ENCODE measurements around the gene SYT1.

SYT1 gene

GRCh38 chr12:78891646-78892353 is 27.2 kb downstream of the SYT1 start:
- no peak for DNase-seq (ENCODE audit: low read depth)

- no peak for DNase-seq (ENCODE audit: low read depth)
Observed at GRCh38 chr12:78898416-78898815, 33.8 kb downstream of the SYT1 start.

GRCh38 chr12:78914859-78915331 is 50.3 kb downstream of the SYT1 start:
- DNase-seq (ENCODE audit: low read depth): no peak

GRCh38 chr12:78916845-78917480 is 52.4 kb downstream of the SYT1 start:
- DNase-seq (ENCODE audit: low read depth): peak; percentile 35

GRCh38 chr12:78917513-78917912 is 52.9 kb downstream of the SYT1 start:
- no peak for DNase-seq (ENCODE audit: low read depth)

GRCh38 chr12:78918268-78918667 is 53.7 kb downstream of the SYT1 start:
- no peak for DNase-seq (ENCODE audit: low read depth)

GRCh38 chr12:78928200-78929074 is 63.9 kb downstream of the SYT1 start:
- no peak for DNase-seq (ENCODE audit: low read depth)

- no peak for DNase-seq (ENCODE audit: low read depth)
Observed at GRCh38 chr12:78929075-78929418, 64.5 kb downstream of the SYT1 start.

GRCh38 chr12:78931466-78931990 is 67.0 kb downstream of the SYT1 start:
- no peak for DNase-seq (ENCODE audit: low read depth)

- DNase-seq (ENCODE audit: low read depth): no peak
Observed at GRCh38 chr12:78933014-78933413, 68.4 kb downstream of the SYT1 start.

- DNase-seq (ENCODE audit: low read depth): no peak
Observed at GRCh38 chr12:78938341-78939084, 73.9 kb downstream of the SYT1 start.

- no peak for DNase-seq (ENCODE audit: low read depth)
Observed at GRCh38 chr12:78949532-78949931, 85.0 kb downstream of the SYT1 start.

GRCh38 chr12:78951803-78952551 is 87.4 kb downstream of the SYT1 start:
- no peak for DNase-seq (ENCODE audit: low read depth)

GRCh38 chr12:78952552-78952929 is 88.0 kb downstream of the SYT1 start:
- DNase-seq (ENCODE audit: low read depth): no peak

- no peak for DNase-seq (ENCODE audit: low read depth)
Observed at GRCh38 chr12:78958941-78959340, 94.4 kb downstream of the SYT1 start.

GRCh38 chr12:78959556-78959955 is 95.0 kb downstream of the SYT1 start:
- DNase-seq (ENCODE audit: low read depth): no peak

- no peak for DNase-seq (ENCODE audit: low read depth)
Observed at GRCh38 chr12:78961171-78961570, 96.6 kb downstream of the SYT1 start.

- DNase-seq (ENCODE audit: low read depth): no peak
Observed at GRCh38 chr12:78963439-78964227, 99.1 kb downstream of the SYT1 start.

GRCh38 chr12:78964521-78964920 is 99.9 kb downstream of the SYT1 start:
- no peak for DNase-seq (ENCODE audit: low read depth)

- no peak for DNase-seq (ENCODE audit: low read depth)
Observed at GRCh38 chr12:78966062-78966461, 101.5 kb downstream of the SYT1 start.

Data from non-pigmented ciliary epithelial cell (primary cell).